GM23338 (cell line): ENCODE results near the gene EGLN3. TPM values are rescaled to one million over a fixed set of nuclear protein-coding genes. Genes with fewer than 3 reads are reported as not detected.

ENCODE experiments used
- ATAC-seq: fragments of 200-7000 bp; cut with Tn5 transposase; 3 replicates; pipeline ENCODE4 v1.9.1; 2020
- DNase-seq: peaks from one replicate; pipeline ENCODE4 v3.0.0-alpha.2; 2015; ENCODE audit warnings: low spot score
- H2AFZ ChIP-seq: fragments of 200-600 bp; sonication (generic); 2 replicates; pipeline ENCODE4 v1.8.0; 2016; ENCODE audit warnings: antibody characterized with exemption, mild to moderate bottlenecking, moderate library complexity
- H3F3A ChIP-seq: fragments of 200-600 bp; sonication (generic); replicated peaks from 2 replicates; pipeline ENCODE4 v1.8.0; 2017; ENCODE audit warnings: antibody characterized with exemption, mixed run types, low read depth
- H3K27ac ChIP-seq: fragments of 200-600 bp; sonication (generic); 2 replicates; pipeline ENCODE4 v1.6.1; 2016; ENCODE audit warnings: low read depth
- H3K27me3 ChIP-seq: fragments of 200-600 bp; sonication (generic); 2 replicates; pipeline ENCODE4 v1.8.0; 2016; ENCODE audit warnings: mild to moderate bottlenecking, mixed run types, moderate library complexity; ENCODE audit not compliant: insufficient read depth
- H3K36me3 ChIP-seq: fragments of 200-600 bp; sonication (generic); 2 replicates; pipeline ENCODE4 v1.8.0; 2016; ENCODE audit warnings: mild to moderate bottlenecking; ENCODE audit not compliant: insufficient read depth
- H3K4me1 ChIP-seq: fragments of 200-600 bp; sonication (generic); 2 replicates; pipeline ENCODE4 v1.8.0; 2016; ENCODE audit warnings: mild to moderate bottlenecking, moderate library complexity; ENCODE audit not compliant: insufficient read depth
- H3K4me2 ChIP-seq: fragments of 200-600 bp; sonication (generic); 2 replicates; pipeline ENCODE4 v1.7.1; 2017; ENCODE audit warnings: mixed run types
- H3K4me3 ChIP-seq: fragments of 200-600 bp; sonication (generic); 2 replicates; pipeline ENCODE4 v1.6.1; 2016; ENCODE audit warnings: mixed run types
- H3K79me2 ChIP-seq: fragments of 200-600 bp; sonication (generic); replicated peaks from 2 replicates; pipeline ENCODE4 v1.8.0; 2017; ENCODE audit warnings: mild to moderate bottlenecking; ENCODE audit not compliant: insufficient read depth
- H3K9me2 ChIP-seq: fragments of 200-600 bp; sonication (generic); 2 replicates; pipeline ENCODE4 v1.8.0; 2017; ENCODE audit not compliant: insufficient read depth
- H4K20me1 ChIP-seq: fragments of 200-600 bp; sonication (generic); replicated peaks from 2 replicates; pipeline ENCODE4 v1.8.0; 2017; ENCODE audit warnings: mild to moderate bottlenecking; ENCODE audit not compliant: insufficient read depth
- H3K27ac Mint-ChIP-seq: 2 replicates; pipeline ENCODE4 v1.8.0; 2020; ENCODE audit warnings: inconsistent platforms, mild to moderate bottlenecking, moderate library complexity, mixed read lengths
- H3K27me3 Mint-ChIP-seq: 3 replicates; pipeline ENCODE4 v1.8.0; 2022; ENCODE audit warnings: low read depth, mild to moderate bottlenecking, moderate library complexity, mixed read lengths, inconsistent platforms; ENCODE audit not compliant: insufficient read depth, poor library complexity
- H3K36me3 Mint-ChIP-seq: 3 replicates; pipeline ENCODE4 v1.8.0; 2021; ENCODE audit warnings: low read depth, mild to moderate bottlenecking, inconsistent platforms, moderate library complexity, mixed read lengths
- H3K4me1 Mint-ChIP-seq: 3 replicates; pipeline ENCODE4 v1.8.0; 2020; ENCODE audit warnings: mild to moderate bottlenecking, inconsistent platforms, mixed read lengths
- H3K4me3 Mint-ChIP-seq: 3 replicates; pipeline ENCODE4 v1.8.0; 2021; ENCODE audit warnings: moderate library complexity, mild to moderate bottlenecking, inconsistent platforms, mixed read lengths
- H3K9me3 Mint-ChIP-seq: 3 replicates; pipeline ENCODE4 v1.8.0; 2020; ENCODE audit warnings: moderate library complexity, mild to moderate bottlenecking, inconsistent platforms, mixed read lengths
- CREB1 ChIP-seq: fragments of 250-450 bp; sonication (Bioruptor Pico); IDR thresholded peaks from 2 replicates; pipeline ENCODE4 v1.5.0; 2020; ENCODE audit warnings: low read depth, mild to moderate bottlenecking, moderate library complexity
- CTCF ChIP-seq, 2 experiments: fragments of 200-600 bp in 1 of 2; sonication (generic) in 1 of 2; conservative IDR thresholded peaks; 2 replicates each; pipeline versions ENCODE4 v1.5.1 to v1.6.1; 2016 to 2017; ENCODE audit warnings: antibody characterized with exemption in 2 of 2, low read depth in 2 of 2, mild to moderate bottlenecking in 2 of 2, moderate library complexity in 1 of 2
- ETS1 ChIP-seq: IDR thresholded peaks from 2 replicates; pipeline ENCODE4 v1.6.1; 2016; ENCODE audit warnings: antibody characterized with exemption
- EZH2 ChIP-seq: fragments of 200-600 bp; sonication (generic); IDR thresholded peaks from one replicate; pipeline ENCODE4 v1.8.0; 2017; ENCODE audit warnings: antibody characterized with exemption, mild to moderate bottlenecking, low read depth; ENCODE audit not compliant: unreplicated experiment
- REST ChIP-seq: IDR thresholded peaks from one replicate; pipeline ENCODE4 v1.6.1; 2018; ENCODE audit warnings: antibody characterized with exemption; ENCODE audit not compliant: unreplicated experiment
- ZNF114 ChIP-seq: fragments of 250-450 bp; sonication (Bioruptor Pico); IDR thresholded peaks from 2 replicates; pipeline ENCODE4 v1.5.0; 2020; ENCODE audit warnings: mild to moderate bottlenecking, moderate library complexity
- ZNF331 ChIP-seq: fragments of 250-450 bp; sonication (Bioruptor Pico); IDR thresholded peaks from 2 replicates; pipeline ENCODE4 v1.5.0; 2020; ENCODE audit warnings: low read depth, mild to moderate bottlenecking, moderate library complexity
- polyA plus RNA-seq: library from polyadenylated mRNA; unstranded; fragments of >200 nt; fragmentation: Nextera tagmentation; extraction: Ambion mirVana; gene quantifications from 2 replicates; pipeline ENCODE4 v1.2.1, GENCODE V29; 2016
- total RNA-seq: library from RNA; depleted of rRNA; stranded (reverse); fragments of >200 nt; shearing (Covaris generic); gene quantifications from 2 replicates; pipeline ENCODE4 v1.2.3, GENCODE V29; 2014

EGLN3 gene
- total and polyA plus RNA-seq, 2 experiments from 2014 or later: 26.8 to 42.9 TPM

- Mint-ChIP-seq H3K4me1 (no peaks in the 10 kb centered on the region), H3K9me3 (peaks cover 15% of the 10 kb centered on the region), H3K4me3 (no peak overlapping the region), H3K36me3 (peaks cover 2% of the 10 kb centered on the region; the same call in 1 of the 3 replicates), H3K27ac (no peak overlapping the region), H3K27me3 (no peaks in the 10 kb centered on the region)
- H3K4me3 ChIP-seq: no peak overlapping the region
- ATAC-seq (no peak), DNase-seq (no peak)
- H3F3A ChIP-seq: no peaks in the 10 kb centered on the region
- H2AFZ ChIP-seq: no peak overlapping the region
- H3K9me2 ChIP-seq: 0 out of 2 replicates have a peak, but pooled peaks cover 3% of the 10 kb centered on the region
- H3K79me2 ChIP-seq: no peaks in the 10 kb centered on the region
- no peaks in the 10 kb centered on the region for H4K20me1 ChIP-seq
- no peaks in the 10 kb centered on the region for H3K36me3 ChIP-seq
- no peaks in the 10 kb centered on the region for H3K4me1 ChIP-seq
- H3K27ac ChIP-seq: no peak overlapping the region
- no peaks in the 10 kb centered on the region for H3K27me3 ChIP-seq
- TF ChIP-seq ZNF114 (no peak), REST (no peak), CTCF (conservative IDR thresholded peaks at IDR 0.05; ENCODE audit: low read depth in 2 of 2) (no peak), CREB1 (no peak), EZH2 (no peak)
- H3K4me2 ChIP-seq: no peak overlapping the region
Measured at GRCh38 chr14:33894339-33894738, 56.5 kb downstream of the EGLN3 start.

GRCh38 chr14:33891700-33892099 lies 59.2 kb downstream of the EGLN3 start:
- no peak overlapping the region for H3K4me2 ChIP-seq

More at GRCh38 chr14:33891700-33892099, 59.2 kb downstream of the EGLN3 start:
- H3K27me3 Mint-ChIP-seq: no peaks in the 10 kb centered on the region
- Histone ChIP-seq H3K36me3 (no peaks in the 10 kb centered on the region), H3K4me3 (no peak overlapping the region), H2AFZ (no peak overlapping the region), H3F3A (no peaks in the 10 kb centered on the region), H3K79me2 (no peaks in the 10 kb centered on the region), H3K27ac (no peak overlapping the region), H4K20me1 (no peaks in the 10 kb centered on the region), H3K27me3 (no peaks in the 10 kb centered on the region), H3K4me1 (no peaks in the 10 kb centered on the region), H3K9me2 (peaks cover 3% of the 10 kb centered on the region; the same call in 1 of the 2 replicates)
- H3K27ac Mint-ChIP-seq: no peak overlapping the region
- no peak overlapping the region for H3K4me3 Mint-ChIP-seq
- no peak for ATAC-seq
- no peak for DNase-seq
- TF ChIP-seq ZNF331 (CRISPR knock-in tag) (no peak), ETS1 (no peak), EZH2 (no peak), CTCF (conservative IDR thresholded peaks at IDR 0.05; ENCODE audit: low read depth in 2 of 2) (no peak), CREB1 (no peak)
- no peaks in the 10 kb centered on the region for H3K4me1 Mint-ChIP-seq
- H3K36me3 Mint-ChIP-seq: peaks cover 2% of the 10 kb centered on the region; the same call in 1 of the 3 replicates
- H3K9me3 Mint-ChIP-seq: peaks cover 15% of the 10 kb centered on the region
